NOMO-1 (cell line): ENCODE measurements around the gene C11orf21.

ENCODE experiments used
- DNase-seq, 2 experiments: peaks; one replicate each; lab custom pipeline; 2025; ENCODE audit not compliant: unreplicated experiment in 2 of 2; lab: John Stamatoyannopoulos, UW

The C11orf21 gene

DNA sequence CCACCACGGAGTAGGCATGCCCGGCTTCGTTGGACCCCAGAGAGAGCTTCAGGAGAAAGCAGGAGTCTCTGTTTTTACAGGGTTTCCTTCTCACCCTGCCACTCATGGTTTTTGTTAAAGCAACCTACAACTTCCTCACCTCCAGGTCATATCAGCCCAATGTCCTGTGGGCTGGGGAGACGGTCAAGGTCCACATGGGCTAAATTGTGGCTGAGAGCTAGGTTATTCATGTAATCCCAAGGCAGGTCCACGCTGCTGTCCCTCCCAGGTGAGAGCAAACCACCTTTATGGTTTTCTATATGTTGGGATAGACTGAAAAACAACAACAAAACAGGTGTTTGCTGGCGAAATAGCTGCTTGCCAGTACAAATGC is 19.6 kb upstream of the C11orf21 start:
- no peak for DNase-seq

DNA sequence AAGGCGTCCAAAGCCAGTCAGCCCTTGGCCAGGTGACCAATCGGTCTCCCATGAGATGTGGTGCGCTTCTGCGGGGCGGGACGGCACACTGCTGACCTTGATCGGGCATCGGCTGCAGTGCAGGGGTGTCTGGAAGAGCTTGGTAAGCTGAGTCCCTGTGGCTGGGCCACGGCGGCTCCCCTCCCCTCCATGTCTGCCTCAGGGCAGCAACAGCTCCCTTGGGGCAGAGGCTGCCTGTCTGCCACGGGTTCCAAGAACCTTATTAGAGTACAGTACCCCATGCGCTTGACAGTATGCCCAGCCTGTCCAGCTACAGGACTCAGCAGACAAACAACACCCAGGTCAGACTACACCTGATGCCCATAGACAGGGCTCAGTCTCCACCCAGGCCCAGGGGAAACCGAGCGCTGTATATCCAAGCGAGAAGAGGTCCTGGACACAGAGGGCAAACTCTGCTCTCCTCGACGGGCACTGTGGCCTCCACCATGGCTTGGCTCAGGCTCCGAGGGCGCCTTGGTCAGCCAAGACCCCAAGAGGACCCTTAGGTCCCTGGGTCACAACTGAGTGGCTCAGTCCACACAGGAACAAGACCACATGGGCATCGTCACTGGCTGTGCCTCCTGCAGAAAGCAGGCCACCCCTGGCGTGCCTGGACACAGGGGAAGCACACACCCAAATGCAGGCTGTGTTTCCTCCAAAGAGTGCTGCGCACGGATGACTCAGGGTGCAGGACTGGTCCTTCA is 19.0 kb upstream of the C11orf21 start:
- DNase-seq, result no peak

DNA sequence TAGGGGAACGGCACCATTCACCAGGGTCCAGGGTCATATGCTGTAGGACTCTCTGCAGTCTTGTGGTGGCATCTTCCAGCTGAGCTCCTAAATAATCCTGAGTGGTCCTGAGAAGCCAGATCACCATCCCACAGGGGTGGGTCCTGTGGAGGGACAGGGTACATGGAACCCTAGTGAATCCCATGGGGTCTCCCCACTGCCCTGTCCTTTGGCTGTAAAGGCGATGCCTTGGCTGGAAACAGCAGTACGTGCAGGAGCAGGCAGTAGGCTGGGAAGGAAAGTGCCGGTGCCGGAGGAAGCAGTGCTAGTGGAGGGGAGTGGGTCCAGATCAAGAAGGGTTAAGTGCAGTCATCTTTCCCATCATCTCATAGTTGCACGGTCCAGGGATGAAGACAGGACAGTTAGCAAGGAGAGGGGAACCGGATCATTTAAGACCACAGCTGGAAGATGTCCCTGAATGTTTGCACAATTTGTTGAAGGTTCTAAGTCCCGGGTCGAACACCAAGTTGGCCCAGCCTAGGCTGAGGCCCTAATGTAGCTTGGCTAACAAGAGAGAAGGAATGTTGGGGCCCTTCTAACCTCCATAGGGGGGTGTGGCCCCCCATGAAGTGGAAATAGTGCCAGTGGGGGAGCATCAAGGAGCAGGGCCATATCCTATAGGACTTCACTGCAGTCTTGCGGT is 18.2 kb upstream of the C11orf21 start:
- no peak for DNase-seq

DNA sequence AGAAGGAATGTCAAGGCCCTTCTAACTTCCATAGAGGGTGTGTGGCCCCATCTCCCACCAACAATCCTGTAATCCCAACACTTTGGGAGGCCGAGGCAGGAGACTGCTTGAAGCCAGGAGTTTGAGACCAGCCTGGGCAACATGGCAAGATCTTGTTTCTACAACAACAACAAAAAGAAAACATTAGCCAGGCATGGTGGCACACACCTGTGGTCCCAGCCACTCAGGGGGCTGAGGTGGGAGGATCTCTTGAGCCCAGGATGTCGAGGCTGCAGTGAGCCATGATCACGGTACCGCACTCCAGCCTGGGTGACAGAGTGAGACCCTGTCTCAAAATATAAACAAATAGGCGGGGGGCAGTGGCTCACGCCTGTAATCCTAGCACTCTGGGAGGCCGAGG is 17.0 kb upstream of the C11orf21 start:
- no peak for DNase-seq

DNA sequence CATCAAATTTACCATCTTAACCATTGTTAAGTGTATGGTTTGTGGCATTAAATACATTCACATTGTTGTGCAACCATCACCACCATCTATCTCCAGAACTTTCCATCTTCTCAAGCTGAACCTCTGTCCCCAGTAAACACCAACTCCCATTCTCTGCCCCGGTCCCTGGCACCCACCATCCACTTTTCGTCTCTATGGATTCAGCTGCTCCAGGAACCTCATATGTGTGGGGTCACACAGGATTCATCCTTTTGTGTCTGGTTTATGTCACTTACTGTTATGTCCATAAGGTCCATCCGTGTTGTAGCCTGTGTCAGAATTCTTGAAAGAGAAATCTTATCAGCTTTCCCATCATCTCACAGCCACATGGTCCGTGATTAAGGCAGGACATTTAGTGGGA is 16.4 kb upstream of the C11orf21 start:
- DNase-seq, result no peak

DNA sequence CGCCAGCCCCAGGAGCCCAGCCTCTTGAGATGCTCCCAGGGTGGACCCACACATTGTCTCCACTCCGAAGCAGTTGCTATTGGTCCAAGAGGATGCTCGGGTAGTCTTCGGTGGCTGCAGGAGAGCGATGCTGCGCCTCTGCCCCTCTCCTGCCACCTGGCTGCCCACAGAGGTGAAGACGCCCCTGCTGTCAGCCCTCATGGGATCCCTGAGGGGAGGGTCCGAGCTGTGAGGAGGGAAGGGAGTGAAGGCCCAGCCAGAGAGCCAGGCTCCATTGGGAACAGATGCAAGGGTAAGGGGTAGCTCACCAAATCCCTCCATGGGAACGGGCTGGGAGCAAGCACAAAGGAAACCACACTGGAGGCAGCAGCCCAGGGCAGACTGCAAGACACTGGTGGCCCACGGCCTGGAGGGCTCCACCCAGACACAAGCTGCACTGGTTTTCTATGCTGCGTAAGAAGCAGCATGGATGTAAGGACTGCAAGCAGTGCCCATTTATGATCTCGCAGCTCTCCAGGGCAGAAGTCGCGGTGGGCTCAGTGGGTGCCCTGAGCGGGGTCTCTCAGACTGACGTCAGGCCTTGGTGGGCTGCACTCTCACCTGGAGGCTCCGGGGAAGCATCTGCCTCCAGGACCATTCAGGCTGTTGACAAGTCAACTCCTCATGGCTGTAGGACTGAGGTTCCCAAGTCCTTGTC is 15.8 kb upstream of the C11orf21 start:
- no peak for DNase-seq

DNA sequence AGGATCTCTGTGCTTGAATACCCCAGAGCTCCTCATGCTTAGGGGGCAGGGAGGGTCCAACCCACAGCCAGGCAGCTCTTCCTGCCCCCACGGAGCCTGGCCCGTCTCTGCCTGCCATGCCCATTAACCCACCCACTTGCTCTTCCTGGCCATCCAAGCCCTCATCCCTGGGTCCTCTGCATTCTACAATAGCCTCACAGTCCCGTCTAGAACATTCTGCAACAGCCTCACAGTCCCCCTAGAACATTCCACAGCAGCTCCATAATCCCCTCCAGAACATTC is 15.2 kb upstream of the C11orf21 start:
- DNase-seq, result no peak

DNA sequence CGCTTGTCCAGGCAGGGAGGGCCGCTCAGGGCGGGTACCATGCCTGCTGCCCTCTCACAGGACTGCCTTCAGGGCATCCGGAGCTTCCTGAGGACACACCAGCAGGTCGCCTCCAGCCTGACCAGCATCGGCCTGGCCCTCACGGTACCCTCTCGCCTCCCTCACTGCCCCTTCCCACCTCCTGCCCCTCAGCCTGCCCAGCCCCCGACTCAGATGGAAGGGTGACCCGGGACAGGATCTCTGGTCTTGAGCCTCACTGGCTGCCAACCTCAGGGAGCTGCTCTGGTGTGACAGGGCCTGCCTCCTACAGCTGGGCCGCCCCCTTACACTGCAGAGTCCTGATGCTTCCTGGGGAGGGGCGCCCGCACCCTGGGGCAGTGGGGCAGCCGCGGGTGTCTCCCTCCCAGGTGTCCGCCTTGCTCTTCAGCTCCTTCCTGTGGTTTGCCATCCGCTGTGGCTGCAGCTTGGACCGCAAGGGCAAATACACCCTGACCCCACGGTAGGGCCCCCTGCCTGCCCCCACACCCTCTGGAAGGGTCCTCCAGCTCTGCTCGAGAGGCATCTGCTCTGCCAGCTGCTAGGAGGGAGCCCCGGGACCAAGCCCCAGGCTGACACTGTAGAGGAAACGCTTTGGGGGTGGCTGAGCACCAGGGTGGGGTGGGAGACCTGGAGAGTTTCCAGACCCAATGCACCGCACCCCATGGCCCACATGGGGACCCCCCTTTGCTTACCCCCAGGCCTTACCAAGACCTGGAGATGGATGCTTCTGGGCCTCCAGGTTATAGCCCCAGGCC is 14.6 kb upstream of the C11orf21 start:
- DNase-seq, result no peak

DNA sequence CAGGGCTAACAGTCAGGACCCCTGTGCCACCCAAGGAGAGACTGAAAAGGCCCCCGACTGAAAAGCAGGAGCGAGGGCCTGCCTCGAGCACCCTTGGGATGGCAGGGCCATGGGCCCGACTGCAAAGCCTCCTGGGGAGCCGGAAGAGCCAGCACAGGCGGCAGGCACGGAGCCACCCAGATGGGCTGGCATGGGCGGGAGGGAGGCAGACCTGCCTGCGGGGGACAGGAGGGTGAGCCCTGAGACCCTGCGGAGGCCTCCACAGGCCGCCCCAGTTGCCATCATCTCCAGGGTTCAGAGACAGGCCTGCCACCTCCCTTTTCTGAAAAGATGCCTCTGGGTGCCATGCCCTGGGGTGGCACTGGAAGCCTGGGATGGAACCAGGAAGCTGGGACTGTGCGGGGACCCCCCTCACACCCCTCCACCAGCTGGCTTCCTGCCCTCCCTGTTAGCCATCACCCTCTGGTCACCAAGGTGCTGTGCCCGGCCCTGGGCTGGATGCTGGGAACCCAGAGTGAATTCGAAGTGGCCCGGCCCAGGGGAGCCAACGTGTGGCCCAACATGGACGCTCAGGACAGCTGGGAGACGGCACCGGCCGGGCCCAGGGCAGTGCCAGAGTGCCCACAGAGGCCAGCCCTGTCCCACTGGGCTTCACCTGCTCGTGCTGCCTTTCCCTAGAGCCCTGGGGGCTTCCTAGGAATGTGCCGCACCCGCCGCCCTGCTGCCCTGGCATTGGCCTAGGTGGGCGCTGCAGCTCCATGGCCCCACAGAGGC is 13.9 kb upstream of the C11orf21 start:
- no peak for DNase-seq

DNA sequence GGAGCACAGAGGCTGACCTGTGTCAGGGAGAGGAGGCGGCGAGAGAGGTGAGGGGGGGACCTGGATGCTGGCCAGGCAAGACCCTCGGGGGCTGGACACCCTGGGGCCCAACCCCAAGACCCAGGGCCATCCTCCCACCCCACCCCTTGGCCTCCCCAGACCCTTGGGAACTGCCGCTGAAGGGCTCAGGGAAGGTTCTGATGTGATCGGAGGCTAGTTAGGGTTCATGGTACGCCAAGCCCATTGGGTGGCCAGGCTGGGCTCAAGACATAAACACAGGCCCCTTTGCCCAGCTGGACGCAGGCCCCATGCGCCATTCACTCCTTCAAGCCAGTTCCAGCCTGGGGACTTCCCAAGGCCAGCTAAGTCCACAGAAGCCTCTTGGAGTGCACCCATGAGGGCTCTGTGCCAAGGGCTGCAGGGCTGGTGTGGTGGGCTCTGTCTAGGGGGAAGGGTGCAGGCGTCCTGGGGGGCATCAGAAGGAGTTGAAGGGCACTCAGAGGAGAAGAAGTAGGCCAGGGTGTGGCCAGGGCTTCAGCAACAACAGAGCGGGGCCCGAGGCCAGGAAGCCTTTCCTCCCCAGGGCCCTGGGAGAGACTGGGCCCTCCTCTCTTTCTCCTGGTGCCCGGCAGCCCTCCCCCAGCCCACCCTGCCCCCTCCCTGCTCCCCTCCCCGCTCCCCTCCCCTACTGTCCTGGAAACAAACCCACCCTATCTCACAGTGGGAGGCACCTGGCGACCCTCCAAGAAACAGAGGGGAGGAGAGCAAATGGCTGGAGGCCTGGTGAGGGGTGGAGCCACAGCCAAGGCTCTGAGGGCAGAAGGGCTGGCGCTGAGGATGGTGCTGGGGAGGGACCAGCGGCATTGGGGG is 13.0 kb upstream of the C11orf21 start:
- no peak for DNase-seq

DNA sequence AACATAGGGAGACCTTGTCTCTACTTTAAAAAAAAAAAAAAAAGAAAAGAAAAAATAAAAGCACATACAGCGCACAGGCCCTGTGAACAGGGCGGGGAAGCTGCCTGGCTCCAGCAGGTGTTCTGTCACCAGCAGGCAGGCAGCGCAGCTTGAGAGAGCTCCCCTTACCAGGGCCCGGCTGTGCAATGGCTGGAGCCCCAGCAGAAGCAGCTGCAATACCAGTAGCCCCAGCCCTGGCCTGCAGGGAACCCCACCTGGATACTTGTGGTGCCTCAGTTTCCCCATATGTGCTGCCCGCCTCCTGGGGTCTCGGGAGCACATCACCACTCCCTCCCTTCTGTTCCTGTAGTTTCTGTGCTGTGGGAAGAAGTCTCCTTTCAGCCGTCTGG is 12.4 kb upstream of the C11orf21 start:
- no peak for DNase-seq

DNA sequence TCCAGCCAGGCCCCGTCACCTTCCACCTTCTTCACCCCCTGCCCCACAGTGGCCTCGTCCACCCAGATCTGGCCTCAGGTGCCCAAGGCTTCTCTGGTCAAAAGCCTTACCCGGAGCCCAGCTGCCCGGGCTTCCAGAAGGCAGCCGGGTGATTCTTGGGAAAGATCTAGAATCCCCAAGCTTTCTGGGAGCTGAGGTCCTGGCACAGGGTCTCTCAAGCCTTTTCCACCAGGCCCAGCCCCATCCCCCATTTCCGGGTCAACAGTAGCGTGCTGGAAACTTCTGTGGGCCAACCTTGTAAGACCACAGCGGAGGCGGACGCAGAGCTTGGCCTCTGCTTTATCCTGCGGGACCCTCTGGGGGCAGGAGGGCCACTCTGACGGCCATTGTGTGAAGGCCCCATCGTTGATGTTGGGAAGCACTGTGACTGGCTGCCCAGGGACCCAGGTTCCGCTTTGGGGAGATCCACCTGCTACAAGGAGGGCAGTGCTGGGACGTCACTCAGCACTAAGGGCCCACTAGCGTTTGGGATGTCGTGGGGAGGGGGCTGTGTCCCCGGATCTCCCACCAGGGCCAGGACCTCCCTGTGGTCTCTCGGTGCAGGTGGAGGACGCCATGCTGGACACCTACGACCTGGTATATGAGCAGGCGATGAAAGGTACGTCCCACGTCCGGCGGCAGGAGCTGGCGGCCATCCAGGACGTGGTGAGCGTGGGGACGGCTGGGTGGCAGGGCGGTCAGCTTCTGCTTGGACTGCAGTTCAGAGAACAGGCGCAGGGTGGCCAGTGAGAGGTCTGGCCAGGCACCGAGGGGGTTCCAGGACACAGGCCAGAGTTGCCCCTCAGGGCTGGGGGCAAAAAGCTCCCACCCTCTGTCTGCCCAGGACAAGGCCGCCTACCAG is 11.6 kb upstream of the C11orf21 start:
- DNase-seq, result no peak

DNA sequence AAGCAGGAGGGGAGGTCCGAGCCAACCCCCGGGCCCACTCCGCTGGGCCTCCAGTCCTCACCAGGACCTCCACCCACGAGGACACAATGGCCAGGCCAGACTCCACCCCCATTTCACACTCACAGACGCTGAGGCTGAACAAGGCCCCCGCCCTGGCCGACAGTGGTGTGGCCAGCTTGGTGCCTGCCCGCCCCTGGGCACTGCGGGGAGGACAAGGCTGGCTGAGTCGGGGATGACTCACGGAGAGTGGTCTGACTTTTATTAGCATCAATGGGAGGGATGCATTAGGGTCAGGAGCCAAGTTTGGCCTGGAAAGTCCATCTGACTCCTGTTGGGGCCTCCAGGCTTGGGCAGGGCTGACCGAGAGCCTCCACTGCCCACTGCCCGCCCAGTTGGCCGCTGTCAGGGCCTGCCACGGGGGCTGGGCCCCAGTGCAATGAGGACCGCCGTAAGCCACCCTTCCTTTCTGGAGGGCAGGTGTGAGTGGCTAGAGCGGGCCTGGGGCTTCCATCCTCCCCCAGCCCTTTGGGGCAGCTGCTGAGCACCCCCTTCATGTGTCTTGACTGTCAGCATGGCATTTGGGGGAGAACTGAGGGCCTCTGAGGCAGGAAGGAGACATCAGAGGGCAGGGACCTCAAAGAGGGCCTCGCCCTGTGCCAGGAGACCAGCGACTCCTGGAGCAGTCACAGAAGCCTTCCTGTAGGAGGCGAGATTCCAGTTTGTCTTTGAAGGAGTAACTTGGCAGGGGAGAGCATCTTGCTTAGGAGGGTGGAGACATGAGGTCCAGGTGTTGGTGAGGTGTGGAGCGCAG is 10.7 kb upstream of the C11orf21 start:
- DNase-seq, result no peak

DNA sequence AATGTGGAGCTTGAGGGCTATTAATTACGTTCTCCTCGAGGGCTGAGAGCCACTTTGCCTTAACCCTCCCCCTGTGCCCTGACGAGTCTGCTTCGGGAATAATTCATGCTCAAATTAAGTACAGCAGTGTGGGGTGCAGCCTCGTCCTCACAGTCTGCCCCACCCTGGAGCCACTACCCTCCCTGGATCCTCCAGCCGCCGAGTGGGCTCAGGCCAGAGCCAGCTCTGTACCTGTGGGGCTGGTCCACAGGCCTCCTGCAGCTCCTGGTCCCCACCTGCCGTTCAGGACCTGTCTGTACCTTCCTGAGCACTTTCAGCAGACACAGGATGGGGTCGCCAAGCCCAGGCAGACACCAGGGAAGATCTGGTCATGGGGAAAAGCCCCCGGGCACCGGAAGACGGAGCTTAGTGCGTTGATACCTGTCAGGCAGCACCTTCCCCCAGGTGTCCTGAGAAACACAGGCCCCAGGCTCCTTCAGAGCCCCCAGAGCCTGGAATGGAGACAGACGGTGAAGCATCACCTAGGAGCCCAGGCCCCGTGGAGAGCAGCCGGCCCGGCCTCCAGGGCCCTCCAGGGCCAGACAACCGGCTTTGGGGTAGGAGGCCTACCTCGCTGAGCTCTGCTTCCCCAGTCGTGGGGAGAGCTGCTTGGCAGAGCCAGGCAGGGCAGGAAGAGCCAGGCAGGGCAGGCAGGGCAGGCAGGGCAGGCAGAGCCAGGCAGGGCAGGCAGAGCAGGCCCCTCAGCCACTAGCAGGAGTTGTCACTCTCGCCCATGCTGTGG is 9.8 kb upstream of the C11orf21 start:
- no peak for DNase-seq

DNA sequence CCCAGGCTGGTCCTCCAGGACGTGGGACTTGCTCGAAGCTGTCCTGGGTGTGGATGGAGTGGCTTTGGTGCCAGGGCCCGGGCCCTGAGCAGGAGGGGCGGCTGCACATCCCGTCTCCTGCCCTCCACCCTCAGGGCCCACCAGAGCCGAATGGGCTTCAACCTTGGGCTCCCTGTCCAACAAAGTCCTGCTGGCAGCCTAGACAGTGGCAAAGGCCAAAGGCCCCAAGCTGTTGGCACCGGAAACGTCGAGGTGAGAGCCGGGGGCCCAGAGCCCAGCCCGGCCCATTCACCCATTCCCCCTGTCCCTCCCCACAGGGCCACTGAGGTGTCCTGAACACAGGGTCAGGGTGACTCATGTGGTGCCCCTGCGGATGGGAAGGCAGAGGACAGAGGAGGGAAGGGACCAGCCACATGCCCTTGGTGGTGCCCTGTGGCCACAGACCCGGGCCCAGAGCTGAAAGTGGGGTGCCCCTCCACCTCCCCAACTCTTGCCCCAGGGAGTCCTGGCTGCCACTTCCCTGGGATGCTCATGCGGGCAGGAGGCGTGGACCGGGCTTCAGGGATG is 9.2 kb upstream of the C11orf21 start:
- no peak for DNase-seq

DNA sequence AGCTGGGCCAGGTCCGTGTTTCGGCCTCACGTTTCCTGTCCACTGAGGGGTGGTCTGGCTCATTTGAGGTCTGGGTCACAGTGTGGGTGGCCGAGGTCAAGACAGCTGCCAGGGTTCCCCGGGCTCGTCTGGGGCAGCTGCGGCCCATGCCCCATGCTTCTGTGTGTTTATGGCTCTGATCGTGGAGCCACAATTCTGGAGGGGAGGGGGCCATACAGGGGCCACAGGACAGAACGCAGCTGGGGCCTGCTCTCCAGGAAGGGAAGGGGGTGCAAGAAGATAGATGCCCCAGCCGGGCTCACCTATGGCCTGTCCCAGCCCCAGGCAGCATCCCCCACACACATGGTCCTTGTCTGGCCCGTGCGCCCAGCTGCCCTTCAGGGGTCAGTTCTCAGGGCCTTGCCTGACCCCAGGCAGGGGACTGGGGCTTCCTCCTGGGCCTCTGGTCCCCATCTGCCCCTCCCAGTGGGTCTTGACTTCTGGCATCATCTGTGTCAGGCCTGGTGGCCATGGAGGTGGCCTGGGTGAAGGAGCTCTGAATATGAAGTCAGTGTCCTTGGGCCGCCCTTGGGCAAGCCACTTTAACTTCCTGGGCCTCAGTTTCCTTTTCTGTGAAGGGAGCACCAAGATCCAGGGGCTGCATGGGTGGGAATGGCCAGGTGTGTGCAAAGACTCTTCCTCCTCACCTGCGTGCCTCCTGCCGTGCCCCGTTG is 8.5 kb upstream of the C11orf21 start:
- no peak for DNase-seq
